ENCODE data around the gene ASB7.

ASB7 gene

GRCh38 chr15:100593431-100593830, 9.0 kb upstream of the ASB7 start:
- DNase-seq (ENCODE audit: low read depth), result no peak
- TF ChIP-seq POLR2A (IDR thresholded peaks at IDR 0.05; ENCODE audit: extremely low read depth, insufficient read length) (no peak), CTCF (IDR thresholded peaks at IDR 0.05; ENCODE audit: low read depth, low read length) (no peak), MYC (IDR thresholded peaks at IDR 0.05; ENCODE audit: low read depth, low read length) (no peak), MAX (IDR thresholded peaks at IDR 0.05; ENCODE audit: low read depth, low read length) (no peak)
- no peak overlapping the region for H3K4me3 ChIP-seq (ENCODE audit: low read depth, low read length)

- TF ChIP-seq MAX (IDR thresholded peaks at IDR 0.05; ENCODE audit: low read depth, low read length) (no peak), POLR2A (IDR thresholded peaks at IDR 0.05; ENCODE audit: extremely low read depth, insufficient read length) (no peak), CTCF (IDR thresholded peaks at IDR 0.05; ENCODE audit: low read depth, low read length) (no peak), MYC (IDR thresholded peaks at IDR 0.05; ENCODE audit: low read depth, low read length) (no peak)
- no peak for DNase-seq (ENCODE audit: low read depth)
- no peak overlapping the region for H3K4me3 ChIP-seq (ENCODE audit: low read depth, low read length)
These were observed 6.4 kb upstream of the ASB7 start for GRCh38 chr15:100595964-100596363.

- TF ChIP-seq CTCF (IDR thresholded peaks at IDR 0.05; ENCODE audit: low read depth, low read length), result no peak
- H3K4me3 ChIP-seq (ENCODE audit: low read depth, low read length), result no peak overlapping the region
- no peak for DNase-seq (ENCODE audit: low read depth)
These were observed 5.6 kb upstream of the ASB7 start for GRCh38 chr15:100596792-100597191.

GRCh38 chr15:100597862-100598261, 4.5 kb upstream of the ASB7 start:
- H3K4me3 ChIP-seq (ENCODE audit: low read depth, low read length), result no peak overlapping the region
- no peak for DNase-seq (ENCODE audit: low read depth)
- TF ChIP-seq MAX (IDR thresholded peaks at IDR 0.05; ENCODE audit: low read depth, low read length), result no peak
- TF ChIP-seq CTCF (IDR thresholded peaks at IDR 0.05; ENCODE audit: low read depth, low read length), result no peak
- no peak for TF ChIP-seq MYC (IDR thresholded peaks at IDR 0.05; ENCODE audit: low read depth, low read length)
- TF ChIP-seq POLR2A (IDR thresholded peaks at IDR 0.05; ENCODE audit: extremely low read depth, insufficient read length), result no peak

GRCh38 chr15:100598655-100599054, 3.7 kb upstream of the ASB7 start:
- TF ChIP-seq MYC (IDR thresholded peaks at IDR 0.05; ENCODE audit: low read depth, low read length) (no peak), CTCF (IDR thresholded peaks at IDR 0.05; ENCODE audit: low read depth, low read length) (no peak)
- H3K4me3 ChIP-seq (ENCODE audit: low read depth, low read length), result no peak overlapping the region
- DNase-seq (ENCODE audit: low read depth), result no peak

GRCh38 chr15:100601163-100601562, 1.2 kb upstream of the ASB7 start:
- no peak for TF ChIP-seq POLR2A (IDR thresholded peaks at IDR 0.05; ENCODE audit: extremely low read depth, insufficient read length)
- no peak for TF ChIP-seq MYC (IDR thresholded peaks at IDR 0.05; ENCODE audit: low read depth, low read length)
- peak; percentile 95 for TF ChIP-seq MAX (IDR thresholded peaks at IDR 0.05; ENCODE audit: low read depth, low read length)
- no peak for TF ChIP-seq CTCF (IDR thresholded peaks at IDR 0.05; ENCODE audit: low read depth, low read length)
- H3K4me3 ChIP-seq (ENCODE audit: low read depth, low read length), result peak overlapping the region; percentile 91
- peak; percentile 52 for DNase-seq (ENCODE audit: low read depth)

Measured in NB4 (cell line).